ENCODE measurements around the gene UMAD1.

- TF ChIP-seq POLR2AphosphoS5 (IDR thresholded peaks at IDR 0.05; ENCODE audit: low read depth, low read length) (no peak), REST (IDR thresholded peaks at IDR 0.05; ENCODE audit: insufficient read depth in 1 of 2, low read depth in 2 of 2, low read length in 2 of 2) (no peak), FOXP2 (optimal IDR thresholded peaks at IDR 0.05; ENCODE audit: borderline replicate concordance, extremely low read depth, extremely low read length, insufficient read depth) (no peak), SIN3A (IDR thresholded peaks at IDR 0.05; ENCODE audit: borderline replicate concordance, insufficient read depth, low read length) (no peak)
These were observed 68.7 kb downstream of the UMAD1 start for GRCh38 chr7:7709291-7709690.
